CD4-positive, alpha-beta T cell treated with Interleukin-12 subunit alpha and Interleukin-12 subunit beta, for 1 hour (primary cell): ENCODE data around the gene CUTA.

Experiments used
- DNase-seq: peaks from one replicate; pipeline ENCODE4 v3.0.0-alpha.2; 2020

The CUTA gene

DNA sequence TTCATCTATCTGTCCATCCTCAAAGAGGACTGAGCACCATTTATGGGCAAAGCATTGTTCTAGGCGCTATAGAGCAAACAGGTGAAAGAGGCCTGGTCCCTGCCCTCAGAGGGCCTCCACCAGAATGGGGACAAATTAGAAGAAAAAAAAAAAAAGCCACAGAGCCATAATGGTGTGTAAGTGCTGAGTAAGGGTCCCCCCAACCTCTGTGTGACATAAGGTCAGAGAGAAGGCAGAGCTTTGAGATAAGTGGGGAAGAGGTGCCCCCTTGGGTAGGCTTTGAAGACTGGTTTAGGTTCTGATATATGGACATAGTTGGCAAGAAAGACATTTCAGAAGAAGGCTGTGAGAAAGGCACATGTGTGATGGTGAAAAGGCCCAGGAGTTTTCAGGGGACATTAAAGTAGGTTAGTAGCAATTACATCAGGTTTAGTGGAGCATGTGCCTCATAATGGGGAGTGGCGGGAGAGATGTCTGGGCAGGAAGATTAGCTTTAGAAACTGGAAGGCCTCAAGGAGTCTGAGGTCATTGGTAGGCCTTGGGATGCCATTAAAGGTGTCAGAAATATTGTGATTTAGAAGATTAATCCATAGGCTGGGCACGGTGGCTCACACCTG, 21.2 kb upstream of the CUTA start:
- no peak for DNase-seq

DNA sequence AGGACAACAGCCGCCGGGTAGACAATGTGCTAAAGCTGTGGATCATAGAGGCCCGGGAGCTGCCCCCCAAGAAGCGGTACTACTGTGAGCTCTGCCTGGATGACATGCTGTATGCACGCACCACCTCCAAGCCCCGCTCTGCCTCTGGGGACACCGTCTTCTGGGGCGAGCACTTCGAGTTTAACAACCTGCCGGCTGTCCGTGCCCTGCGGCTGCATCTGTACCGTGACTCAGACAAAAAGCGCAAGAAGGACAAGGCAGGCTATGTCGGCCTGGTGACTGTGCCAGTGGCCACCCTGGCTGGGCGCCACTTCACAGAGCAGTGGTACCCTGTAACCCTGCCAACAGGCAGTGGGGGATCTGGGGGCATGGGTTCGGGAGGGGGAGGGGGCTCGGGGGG, 19.8 kb upstream of the CUTA start:
- DNase-seq = no peak

DNA sequence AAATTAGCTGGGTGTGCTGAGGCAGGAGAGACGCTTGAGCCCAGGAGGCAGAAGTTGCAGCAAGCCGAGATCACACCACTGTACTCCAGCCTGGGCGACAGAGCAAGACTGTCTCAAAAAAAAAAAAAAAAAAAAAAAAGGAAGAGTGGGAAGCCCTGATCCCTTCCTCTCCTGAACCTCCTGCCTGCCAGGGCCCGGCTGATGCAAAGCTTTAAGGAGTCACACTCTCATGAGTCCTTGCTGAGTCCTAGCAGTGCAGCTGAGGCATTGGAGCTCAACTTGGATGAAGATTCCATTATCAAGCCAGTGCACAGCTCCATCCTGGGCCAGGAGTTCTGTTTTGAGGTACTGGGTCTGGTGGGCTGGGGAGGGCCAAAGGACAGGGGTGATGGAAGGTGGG, 17.1 kb upstream of the CUTA start:
- DNase-seq = no peak

DNA sequence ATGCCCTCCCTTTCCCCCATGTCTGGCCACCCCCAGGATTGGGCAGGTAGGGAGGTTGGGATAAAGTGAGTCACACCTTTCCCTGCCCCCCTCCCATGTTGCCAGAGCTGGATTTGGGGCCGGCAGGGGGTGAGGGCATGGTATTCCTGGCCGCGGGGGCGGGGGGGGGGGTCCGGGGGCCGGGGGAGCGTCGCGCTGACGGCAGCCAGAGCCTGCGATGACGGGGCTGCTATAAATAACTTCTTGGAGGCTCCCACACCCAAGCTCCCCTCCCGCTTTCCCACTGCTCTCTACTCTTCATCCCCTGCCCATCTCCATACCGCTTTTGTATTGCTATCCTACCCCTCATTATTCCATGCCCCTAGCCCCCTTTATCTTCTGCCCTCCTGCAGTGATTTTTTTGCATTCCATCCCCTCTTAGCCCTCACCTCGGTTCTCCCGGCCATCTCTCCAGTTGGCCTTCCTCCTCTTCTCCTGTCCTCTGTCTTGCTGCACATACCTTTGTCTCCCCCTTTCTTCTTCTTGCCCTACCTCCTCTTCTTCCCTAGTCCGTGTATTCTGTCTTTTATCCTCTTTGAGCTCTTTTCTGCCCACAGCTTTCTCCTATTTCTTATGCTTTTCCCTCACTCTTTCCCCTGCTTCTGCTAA, 15.8 kb upstream of the CUTA start:
- no peak for DNase-seq

DNA sequence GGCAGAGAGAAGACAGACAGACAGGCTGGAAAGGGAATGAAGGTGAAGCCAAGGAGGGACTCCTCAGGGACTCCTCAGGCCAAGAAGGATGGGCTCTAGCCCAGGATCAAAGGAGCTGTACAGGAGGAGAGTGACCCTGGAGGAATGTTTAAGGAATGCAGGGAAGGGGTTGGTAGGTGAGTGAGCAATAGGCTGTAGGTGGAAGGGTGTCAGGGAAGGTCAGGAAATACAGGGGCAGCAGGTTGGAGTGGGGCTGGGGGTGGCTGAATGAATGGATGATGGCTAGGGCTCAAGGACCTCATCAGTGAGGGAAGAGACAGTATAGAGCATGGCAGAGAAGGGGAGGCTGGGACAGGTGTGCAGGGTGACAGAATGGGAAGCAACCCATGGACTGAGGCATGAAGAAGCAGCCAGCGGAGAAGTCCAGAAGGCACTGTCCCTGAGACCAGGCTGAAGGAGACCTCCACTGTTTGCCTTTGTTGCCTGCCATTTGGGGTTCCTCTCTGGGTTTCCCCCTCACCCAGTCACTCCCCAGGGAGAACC, 15.2 kb upstream of the CUTA start:
- no peak for DNase-seq

DNA sequence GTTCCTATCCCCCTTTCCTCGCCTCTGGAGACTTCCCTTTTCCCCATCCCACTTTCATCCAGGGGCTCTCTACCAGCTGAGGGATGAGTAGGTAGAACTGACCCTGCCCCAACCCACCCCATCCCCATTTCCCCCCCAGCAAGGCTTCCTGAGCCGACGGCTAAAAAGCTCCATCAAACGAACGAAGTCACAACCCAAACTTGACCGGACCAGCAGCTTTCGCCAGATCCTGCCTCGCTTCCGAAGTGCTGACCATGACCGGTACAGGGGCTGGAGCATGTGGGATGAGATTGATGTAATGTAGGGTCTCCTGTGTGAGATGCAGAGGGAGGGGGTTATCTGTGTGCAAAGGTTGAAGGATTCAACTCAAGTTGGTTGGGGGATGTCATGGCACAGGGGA, 14.6 kb upstream of the CUTA start:
- no peak for DNase-seq

DNA sequence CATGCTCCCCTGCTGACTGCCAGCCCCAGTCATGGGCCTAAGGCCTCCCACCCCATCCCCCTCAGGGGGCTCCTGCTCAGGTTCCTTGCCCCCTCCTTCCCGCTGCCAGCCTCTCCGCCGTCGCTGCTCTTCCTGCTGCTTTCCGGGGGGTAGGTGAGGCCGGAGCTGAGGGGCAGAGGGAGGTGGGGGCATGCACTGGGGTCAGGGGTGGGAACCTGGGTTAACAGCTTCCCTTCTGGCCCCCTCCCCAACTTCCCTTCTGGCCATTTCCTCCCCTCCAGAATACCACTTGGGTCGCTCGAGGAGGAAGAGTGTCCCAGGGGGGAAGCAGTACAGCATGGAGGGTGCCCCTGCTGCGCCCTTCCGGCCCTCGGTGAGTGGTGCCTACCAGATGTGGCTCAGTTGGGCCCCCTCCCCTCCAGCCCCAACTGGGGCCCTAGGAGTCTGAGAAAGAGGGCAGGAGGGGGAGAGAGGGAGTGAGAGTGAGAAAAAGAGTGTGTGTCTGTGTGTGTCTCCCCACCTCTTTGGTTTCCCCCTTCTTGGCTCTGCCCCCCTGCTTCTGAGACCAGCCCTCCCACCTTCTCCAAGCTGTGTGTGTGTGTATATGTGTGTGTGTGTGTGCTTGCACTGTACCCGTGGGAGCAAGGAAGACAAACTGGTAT, 14.1 kb upstream of the CUTA start:
- no peak for DNase-seq

DNA sequence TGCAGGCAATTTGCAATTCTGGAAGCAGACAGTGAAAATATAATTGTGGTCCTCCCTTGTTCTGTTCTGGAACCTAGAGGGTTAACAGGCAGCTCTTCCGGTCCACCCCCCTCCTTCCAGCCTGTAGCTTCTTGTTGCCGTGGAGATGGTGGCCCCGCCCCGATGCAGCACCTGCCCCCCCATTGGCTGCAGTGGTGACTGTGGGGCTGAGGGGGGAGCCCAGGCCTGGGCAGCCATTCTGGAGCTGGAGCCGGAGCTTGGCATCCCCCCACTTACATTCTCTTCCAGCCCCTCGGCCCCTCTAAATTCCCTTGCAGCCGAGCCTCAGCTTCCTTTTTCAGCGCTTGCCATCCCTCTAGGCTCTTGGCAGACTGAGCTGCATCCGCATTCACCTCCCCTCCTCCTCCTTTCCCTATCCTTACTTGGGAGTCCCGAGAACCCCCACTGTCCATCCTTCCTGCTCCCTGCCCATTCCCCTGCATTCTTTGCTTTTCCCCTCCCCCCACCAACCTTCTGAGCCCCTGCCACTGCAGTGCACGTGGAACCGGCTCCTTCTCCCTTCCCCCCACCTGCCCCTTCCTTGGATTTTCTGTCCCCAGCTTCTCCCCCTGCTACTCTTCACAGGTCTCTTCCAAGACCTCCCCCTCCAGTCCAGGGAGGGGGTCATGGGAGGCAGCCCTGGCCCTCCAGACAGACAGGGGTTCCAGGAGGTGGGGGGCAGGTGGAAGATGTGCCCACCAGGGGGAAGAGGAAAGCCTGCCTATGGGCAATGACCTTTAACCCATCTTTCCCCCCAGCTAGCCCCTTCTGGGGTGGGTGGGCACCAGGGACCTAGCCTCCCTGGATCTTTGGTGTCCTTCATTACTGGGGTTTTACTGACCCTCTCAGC, 13.3 kb upstream of the CUTA start:
- peak; percentile 89 for DNase-seq

DNA sequence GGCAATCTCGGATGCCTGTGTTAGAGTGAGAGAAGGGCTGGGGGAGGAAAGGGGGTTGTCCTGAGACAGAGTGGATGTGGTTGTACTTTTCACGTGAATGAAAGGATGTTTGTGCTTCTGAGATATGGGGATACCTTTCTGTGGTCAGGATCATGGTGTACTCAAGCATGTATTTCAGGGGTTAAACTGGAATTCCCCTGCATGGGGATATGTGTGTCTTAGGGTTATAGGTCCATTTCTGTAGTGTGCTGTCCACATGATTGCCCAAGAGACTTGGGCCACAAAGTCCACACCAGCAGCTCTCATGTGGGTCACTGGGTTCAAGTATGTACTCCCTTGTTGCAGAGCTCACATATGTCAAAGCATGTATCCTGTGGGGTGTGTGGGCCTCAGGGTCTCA, 12.4 kb upstream of the CUTA start:
- peak; percentile 51 for DNase-seq

DNA sequence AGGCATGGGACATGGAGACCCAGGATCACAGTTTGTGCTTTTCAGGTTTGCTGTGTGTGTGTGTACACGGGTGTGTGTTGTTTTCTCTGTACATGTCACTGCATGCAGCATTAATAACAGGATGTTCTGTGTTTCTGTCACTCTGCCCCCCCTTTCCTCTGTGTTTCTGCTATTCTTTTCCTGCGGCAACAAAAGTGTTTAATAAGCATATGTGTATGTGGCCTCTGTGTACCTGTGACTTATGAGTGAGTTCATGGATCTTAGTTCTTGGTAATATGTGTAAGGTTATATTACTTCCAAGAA, 11.8 kb upstream of the CUTA start:
- DNase-seq = peak; percentile 57

DNA sequence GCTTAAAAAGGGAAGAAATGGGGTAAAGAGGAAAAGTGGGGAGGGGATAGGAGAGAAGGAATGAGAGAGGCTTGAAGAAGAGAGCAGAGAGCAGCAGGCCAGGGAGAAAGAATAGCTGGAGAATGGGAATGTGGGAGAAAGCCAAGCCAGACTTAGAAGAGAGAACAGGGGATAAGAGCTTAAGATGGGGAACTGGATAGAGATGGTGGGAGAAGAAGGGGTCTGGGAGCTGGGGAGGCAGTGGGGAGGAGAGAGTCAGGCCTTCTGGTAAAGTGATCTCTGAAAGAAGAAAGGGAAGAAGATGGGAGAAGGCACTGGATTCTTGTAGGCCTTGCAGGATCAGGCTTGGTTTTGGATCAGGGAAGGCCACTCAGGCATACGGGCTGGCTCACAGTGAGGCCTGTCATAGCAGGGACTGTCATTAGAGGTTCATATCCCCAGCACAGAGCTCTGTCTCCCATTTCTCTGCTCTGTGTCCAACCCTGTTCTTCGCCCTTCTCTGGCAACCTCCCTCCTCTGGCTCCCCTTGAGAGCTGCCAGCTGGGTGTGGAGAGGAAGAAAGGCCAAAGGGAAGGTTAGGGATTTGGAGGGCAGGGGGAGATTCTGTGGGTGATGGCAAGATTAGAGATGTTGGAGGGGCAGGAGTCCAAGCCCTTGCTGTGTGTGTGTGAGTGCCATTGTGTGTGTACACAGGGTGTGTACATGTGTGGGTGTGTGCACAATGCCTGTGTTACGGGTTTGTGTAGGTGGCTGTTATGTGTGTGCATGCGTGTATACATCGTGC, 11.3 kb upstream of the CUTA start:
- no peak for DNase-seq

DNA sequence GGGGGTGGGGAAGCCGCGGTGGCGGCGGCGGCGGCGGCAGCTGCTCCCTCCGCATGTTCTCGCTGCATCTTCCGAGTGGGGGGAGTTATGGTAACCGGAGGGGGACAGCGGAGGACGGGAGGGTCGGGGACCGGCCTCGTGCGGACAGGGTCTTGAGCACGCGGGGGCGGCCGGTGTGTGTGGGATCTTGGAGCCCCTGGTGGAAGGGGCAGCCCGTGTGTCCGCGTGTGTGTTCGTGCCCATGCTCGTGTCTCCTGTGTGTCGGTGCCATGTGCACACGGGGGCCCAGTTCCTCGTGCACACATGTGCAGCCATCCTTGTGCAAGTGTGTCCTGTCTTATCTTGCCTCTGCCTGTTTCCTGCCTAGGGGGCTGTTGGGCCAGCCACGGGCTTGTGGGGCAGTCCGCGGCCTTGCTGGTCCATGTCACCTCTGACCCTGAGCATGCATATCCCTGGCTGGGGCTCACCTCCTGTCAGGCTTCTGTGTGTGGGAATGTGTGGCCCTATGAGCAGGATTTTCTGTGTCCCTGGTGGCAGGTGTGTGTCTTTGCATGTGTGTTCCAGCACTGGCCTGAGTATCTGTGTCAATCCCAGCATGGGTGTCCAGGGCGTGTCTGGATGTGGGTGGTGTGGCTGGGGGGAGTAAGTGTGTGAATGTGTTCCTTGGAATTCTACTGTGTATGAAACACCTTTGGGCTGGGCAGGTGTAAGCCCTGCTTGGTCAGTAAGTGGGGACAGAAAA, 10.5 kb upstream of the CUTA start:
- peak; percentile 42 for DNase-seq

DNA sequence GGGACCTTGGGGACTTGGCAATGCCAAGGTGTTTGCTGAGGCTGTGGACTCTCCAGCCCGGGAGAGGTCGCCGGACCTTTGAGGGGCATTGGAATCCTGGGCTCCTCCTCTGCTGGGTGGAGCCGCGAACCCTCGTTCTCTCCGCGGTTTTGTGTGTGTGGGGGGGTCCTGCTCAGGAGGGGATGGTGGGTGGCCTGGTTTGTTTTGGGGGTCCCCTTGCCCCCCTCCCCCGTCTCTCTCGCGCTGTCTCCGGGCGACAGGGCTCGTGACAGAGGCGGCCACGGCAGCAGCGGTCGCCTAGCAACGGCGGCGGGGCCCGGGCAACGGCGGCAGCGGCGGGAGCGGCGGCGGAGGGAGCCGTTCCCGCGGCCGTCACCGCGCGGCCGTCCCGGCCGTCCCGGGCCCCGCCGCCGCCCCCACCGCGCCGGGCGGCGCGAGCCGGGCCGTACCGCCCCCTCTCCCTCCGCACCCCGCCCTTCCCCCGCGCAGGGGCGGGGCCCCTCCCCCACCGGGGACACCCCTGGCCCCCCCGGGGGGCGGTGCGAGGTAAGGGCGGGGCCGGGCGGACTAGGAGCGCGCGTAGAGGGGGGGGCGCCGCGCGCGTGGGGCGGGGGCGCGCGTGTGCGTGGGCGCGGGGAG, 9.8 kb upstream of the CUTA start:
- peak; percentile 82 for DNase-seq

DNA sequence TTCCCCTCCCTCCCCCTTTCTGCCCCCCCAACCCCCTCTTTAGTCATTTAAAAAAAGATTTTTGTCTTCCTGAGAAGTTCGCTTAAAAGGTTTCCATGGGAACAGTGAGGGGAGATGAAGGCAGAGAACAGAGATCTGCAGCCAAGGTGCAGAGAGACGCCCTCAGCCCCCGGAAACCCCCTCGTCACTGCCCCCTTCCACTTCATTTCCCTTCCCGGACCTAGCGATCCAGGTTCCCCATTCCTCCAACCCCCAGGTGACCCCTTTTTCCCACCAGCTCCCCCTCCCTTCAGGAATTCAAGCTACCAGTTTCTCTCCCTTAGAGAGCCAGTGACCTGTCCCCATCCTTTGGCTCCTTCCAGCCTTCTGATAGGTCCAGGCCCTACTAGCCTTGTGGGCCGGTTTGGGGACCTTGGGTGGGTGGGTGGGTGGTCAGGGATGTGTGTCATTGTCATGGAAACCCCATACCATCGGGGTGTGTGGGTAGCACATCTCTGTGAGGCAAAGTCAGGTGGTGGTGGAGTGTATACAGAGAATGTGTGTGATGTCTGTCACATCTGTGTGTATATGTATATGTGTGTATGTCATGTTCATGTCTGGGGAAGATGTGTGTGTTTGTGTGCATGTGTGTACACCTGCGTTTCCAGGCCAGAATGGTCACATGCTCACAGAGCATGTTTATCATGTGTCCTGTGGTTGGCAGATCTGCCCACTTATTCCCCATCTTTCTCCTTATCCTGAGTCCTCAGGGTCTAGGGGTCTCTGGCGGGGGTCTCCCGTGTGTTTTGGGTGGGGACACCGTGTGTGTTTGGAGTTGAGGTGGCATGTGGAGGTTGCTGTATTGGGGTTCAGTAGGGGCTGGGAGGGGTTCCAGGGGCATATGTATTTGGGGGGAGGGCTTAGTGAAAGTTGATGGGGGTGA, 8.9 kb upstream of the CUTA start:
- DNase-seq = peak; percentile 75

DNA sequence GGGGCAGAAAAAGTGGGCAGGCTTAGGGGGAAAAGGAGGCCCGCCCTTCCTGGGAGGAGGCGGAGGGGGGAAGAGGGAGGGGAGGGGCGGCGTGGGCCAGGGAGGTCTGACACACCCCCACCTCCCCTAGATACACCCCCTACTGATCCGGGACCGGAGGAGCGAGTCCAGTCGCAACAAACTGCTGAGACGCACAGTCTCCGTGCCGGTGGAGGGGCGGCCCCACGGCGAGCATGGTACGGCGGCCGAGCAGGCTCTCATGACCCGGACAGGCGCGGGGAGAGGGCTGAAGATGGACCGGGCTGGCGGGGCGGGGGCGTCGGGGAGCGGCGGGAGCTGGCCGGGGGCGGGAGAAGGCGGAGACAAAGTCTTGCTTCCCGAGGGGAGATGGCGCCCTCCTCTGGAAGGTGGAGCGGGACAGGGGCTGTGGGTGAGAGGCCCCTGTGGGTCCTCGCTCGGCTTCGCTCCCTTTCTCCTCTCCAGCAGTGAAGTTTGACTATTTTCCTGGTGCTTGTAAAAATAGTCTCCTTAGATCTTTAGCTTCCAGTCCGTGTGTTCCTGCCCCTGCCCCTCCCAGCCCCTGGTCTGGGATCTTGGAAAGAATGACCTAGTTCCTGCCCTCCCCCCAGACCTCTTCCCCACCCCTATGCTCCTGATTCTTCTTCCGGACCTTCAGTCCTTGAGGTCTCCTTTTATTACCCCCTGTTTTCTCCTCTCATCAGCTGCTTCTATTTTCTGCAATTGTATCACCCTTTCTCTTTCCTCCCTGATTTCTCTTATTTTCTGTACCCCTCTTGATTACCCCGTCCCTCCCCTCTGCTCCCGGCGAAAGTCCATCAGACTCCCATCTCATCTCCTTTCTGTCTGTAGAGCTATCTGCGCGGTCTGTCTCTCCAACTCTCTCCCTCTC, 8.0 kb upstream of the CUTA start:
- peak; percentile 91 for DNase-seq

DNA sequence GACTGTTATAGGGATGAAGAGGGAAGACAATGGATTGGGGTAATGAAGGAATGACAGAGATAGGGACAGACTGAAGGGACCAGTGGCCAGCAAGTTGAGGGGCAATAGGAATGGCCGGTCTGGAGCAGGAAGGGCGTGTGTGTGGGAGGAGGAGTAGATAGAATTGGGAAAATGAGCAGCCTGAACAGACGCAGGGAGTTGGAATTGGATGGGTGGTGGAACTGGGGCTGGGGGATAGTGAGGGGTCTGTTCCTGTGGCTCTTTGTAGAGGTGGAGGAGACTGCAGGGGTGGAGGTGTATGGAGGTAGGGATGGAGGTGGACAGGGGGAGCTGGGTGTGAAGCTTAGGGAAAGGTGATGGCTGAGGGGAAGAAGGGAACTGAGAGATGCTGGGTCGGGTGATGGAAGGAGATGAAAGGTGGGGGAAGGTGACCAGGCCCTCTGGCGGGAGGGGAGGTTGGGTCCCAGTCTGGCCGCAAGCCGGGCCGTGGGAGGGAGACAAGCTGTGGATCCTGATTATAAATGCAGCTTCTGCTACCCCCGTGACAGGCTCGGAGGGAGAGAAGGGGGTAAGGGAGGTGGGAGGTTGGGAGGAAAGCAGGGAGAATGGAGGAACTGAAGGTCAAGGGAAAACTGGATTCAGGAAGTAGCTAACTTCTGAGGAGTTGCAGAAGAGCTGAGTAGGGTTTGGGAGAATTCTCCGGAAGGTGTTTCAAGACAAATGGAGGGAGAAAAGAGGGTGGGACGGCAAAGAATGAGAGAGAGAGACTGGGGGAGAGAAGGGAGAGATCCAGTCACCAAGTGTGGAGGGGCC, 7.2 kb upstream of the CUTA start:
- no peak for DNase-seq

DNA sequence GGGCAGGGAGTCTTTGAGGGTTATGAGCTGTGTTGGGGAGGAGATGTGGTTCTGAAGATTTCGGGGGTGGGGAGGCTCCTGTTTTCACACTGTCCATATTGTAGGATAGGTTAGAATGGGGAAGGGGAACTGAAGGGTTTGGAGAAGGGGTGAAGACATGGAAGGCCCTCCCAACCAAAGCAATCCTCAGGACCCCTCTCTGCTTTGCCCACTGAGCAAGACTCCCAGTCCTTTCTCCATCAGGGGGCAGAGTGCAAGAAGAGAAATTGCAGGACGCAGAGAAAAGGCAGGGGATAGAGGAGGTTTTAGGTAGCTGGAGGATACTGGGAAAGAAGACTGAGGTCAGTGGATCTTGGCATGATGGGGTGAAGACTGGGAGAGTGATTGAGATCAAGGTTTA, 5.9 kb upstream of the CUTA start:
- no peak for DNase-seq

DNA sequence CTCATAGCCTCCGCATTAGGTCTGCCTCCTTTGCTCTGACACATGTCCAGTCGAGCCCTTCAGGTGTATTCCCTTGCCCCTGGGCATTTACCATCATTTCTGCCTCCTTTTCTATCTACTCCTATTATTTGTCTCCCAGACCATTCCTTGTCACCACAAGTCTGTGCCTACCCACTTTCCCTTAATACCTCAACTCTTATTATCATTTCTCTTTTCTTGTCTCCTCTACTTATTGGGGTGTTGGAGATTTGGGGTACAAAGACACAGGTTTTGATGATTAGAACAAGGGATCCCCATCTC, 3.4 kb upstream of the CUTA start:
- no peak for DNase-seq
